Breast epithelium (tissue), 3 donors: ENCODE results near the gene TMEM108.

ENCODE experiments used
- CTCF ChIP-seq, 3 donors: fragments of 450-650 bp; IDR thresholded peaks; one replicate each; pipeline ENCODE4 v1.5.1; 2016 to 2017; ENCODE audit warnings: antibody characterized with exemption in 3 of 3, mild to moderate bottlenecking in 3 of 3, moderate library complexity in 3 of 3
- POLR2AphosphoS5 ChIP-seq, 3 donors: sonication (generic); formaldehyde crosslinking; IDR thresholded peaks; one replicate each; pipeline ENCODE4 v1.6.1; 2017; ENCODE audit warnings: antibody characterized with exemption in 3 of 3

GRCh38 chr3:133040696-133041523 is 2.7 kb downstream of the TMEM108 start:
- peak in 2 of 3 donors; percentile 61 to 75 for TF ChIP-seq CTCF (IDR thresholded peaks at IDR 0.05)
- TF ChIP-seq POLR2AphosphoS5 (IDR thresholded peaks at IDR 0.05), result peak in 1 of 3 donors; percentile 35
